Astrocyte (in vitro differentiated cells and primary cell): ENCODE data around the gene ALG14.

Experiments
- EZH2 ChIP-seq: IDR thresholded peaks from 2 replicates; pipeline ENCODE4 v1.6.1; 2012; ENCODE audit warnings: mild to moderate bottlenecking, low read length, inconsistent platforms; ENCODE audit not compliant: insufficient read depth
- TF ChIP-seq, protein P1 (sequence below): IDR thresholded peaks from 2 replicates; pipeline ENCODE4 v1.5.1; 2011; ENCODE audit warnings: low read depth, mild to moderate bottlenecking, inconsistent platforms, low read length, moderate library complexity; ENCODE audit not compliant: insufficient read depth

DNA sequence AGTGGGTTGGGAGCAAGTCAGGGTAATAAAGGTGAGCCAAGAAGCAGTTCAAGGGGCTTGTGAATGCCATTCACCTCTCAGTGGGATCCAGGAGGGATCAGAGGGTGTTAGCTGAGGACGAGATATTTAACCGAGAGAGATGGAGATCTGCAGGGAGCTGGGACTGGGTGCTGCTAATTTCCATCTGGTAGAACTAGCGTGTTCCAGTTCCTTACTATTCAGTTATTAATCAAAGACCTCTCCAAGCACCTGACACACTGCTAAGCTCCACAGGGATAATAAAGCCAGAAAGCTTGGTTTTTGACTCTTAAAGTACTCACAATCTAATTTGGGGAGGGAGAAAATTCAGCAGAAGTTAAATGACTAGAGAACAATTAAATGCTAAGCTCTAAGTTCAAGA lies 57.7 kb downstream of the ALG14 start:
- TF ChIP-seq, protein P1, sequence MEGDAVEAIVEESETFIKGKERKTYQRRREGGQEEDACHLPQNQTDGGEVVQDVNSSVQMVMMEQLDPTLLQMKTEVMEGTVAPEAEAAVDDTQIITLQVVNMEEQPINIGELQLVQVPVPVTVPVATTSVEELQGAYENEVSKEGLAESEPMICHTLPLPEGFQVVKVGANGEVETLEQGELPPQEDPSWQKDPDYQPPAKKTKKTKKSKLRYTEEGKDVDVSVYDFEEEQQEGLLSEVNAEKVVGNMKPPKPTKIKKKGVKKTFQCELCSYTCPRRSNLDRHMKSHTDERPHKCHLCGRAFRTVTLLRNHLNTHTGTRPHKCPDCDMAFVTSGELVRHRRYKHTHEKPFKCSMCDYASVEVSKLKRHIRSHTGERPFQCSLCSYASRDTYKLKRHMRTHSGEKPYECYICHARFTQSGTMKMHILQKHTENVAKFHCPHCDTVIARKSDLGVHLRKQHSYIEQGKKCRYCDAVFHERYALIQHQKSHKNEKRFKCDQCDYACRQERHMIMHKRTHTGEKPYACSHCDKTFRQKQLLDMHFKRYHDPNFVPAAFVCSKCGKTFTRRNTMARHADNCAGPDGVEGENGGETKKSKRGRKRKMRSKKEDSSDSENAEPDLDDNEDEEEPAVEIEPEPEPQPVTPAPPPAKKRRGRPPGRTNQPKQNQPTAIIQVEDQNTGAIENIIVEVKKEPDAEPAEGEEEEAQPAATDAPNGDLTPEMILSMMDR = no peak
- no peak for TF ChIP-seq EZH2
